22Rv1 (cell line): ENCODE data around the gene DPM3.
"Not testable (repeated sequence)": the region's sequence is repeated elsewhere in the genome, so short reads cannot be mapped to it uniquely, and the experiment has no call there.

Experiments used
- H3K27ac ChIP-seq: fragments of 450-650 bp; 2 replicates; pipeline ENCODE4 v1.5.1; 2017
- CTCF ChIP-seq: fragments of 450-650 bp; IDR thresholded peaks from 2 replicates; pipeline ENCODE4 v1.5.1; 2017; ENCODE audit warnings: mild to moderate bottlenecking
- ZFX ChIP-seq: fragments of 450-650 bp; IDR thresholded peaks from 2 replicates; pipeline ENCODE4 v1.6.1; 2017; ENCODE audit warnings: antibody characterized with exemption, borderline replicate concordance

Gene DPM3

DNA sequence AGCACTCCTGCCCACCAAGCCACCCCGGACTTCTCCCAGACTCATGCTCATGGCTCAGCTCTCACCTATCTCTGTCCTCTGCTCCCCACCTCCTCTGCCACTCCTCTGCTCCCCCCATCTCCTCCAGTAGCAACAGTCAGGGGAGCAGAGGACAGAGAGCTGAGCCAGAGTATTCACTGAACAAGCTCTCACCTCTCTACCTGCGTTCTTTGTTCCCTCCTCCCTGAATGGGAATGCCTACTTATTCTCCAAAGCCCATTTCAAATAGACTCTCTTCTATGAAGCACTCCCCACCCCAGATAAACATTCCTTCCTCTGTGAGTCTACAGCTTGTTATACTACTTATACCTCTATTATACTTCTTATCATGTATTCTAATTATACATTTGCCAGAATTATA lies 19.1 kb downstream of the DPM3 start:
- no peak for TF ChIP-seq ZFX
- TF ChIP-seq CTCF = no peak
- no peak overlapping the region for H3K27ac ChIP-seq

DNA sequence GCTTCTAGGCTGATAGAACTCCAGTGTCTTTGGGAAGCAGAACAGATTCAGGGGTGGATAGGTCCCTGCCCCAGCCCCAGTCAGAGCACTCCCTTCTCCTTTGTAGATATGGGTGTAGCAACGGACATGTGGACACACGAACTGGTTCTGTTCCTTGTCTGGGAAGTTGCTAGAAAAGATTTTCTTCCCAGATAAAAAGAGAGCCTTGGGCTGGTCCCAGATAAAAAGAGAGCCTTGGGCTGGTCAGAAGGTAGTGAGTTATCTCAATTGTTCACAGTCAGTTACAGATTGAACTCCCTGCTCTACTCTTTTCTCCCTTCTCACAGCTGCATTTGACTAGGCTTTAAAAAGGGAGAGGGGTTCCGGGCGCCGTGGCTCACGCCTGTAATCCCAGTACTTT lies 20.1 kb downstream of the DPM3 start:
- TF ChIP-seq CTCF = no peak
- H3K27ac ChIP-seq = no peak overlapping the region

- H3K27ac ChIP-seq = not testable (repeated sequence)
These were observed 22.2 kb downstream of the DPM3 start for GRCh38 chr1:155118090-155118489.

- TF ChIP-seq ZFX (no peak), CTCF (no peak)
- H3K27ac ChIP-seq = no peak overlapping the region
These were observed 22.7 kb downstream of the DPM3 start for GRCh38 chr1:155117610-155118009.

DNA sequence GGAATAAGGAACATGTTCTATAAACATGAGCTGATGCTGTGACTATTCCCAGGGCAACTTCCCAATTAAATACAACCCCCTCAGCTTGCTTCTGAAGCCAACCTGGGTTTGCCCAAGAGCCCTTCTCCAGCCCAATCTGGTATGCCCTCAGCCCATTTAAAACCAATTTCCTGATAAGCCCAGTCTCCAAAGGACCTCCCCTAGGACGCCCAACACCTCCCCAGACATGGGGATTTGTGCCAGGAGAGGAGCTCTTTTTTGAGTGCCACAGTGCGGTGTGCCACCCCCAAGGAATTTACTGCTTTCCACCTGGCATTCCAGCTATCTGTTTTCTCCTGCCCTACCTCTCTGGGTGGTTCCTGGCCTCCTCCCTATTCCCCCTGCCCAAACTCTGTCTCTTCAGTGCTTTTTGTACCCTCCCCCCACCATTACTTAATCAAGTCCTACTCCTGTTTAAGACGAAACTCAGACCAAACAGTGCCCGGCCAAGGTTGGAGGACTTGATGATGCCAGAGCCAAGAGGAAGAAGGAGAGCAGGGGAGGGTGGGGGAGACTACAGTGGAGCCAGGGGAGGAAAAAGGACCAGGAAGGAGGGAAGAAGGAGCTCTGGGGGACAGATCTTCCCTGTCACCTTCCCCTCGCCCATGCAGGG lies 24.1 kb downstream of the DPM3 start:
- no peak overlapping the region for H3K27ac ChIP-seq

GRCh38 chr1:155113450-155113980 lies 26.8 kb downstream of the DPM3 start:
- no peak overlapping the region for H3K27ac ChIP-seq
- TF ChIP-seq ZFX (no peak), CTCF (no peak)

More for the DNA sequence above, 24.1 kb downstream of the DPM3 start:
- TF ChIP-seq ZFX = no peak
- TF ChIP-seq CTCF = no peak

- H3K27ac ChIP-seq = no peak overlapping the region
- TF ChIP-seq CTCF (no peak), ZFX (no peak)
These were observed 29.5 kb downstream of the DPM3 start for GRCh38 chr1:155110826-155111225.

- TF ChIP-seq ZFX (no peak), CTCF (no peak)
- H3K27ac ChIP-seq = no peak overlapping the region
These were observed 29.9 kb downstream of the DPM3 start for GRCh38 chr1:155110381-155110780.
